A549 (cell line): Measurements from ENCODE around the gene TRAF4.

ENCODE experiments used
- CTCF ChIP-seq: fragments of >200 bp; sonication (Bioruptor Twin); formaldehyde crosslinking; IDR thresholded peaks from 3 replicates; pipeline ENCODE4 v1.5.1; 2016
- ESRRA ChIP-seq: fragments of 150-350 bp; IDR thresholded peaks from 2 replicates; pipeline ENCODE4 v1.6.1; 2014; ENCODE audit warnings: mild to moderate bottlenecking, low read length, borderline replicate concordance
- HMGXB4 ChIP-seq: fragments of 250-450 bp; sonication (Bioruptor Pico); IDR thresholded peaks from 2 replicates; pipeline ENCODE4 v1.5.0; 2021; ENCODE audit warnings: mild to moderate bottlenecking, moderate library complexity, borderline replicate concordance
- POLR2A ChIP-seq: IDR thresholded peaks from 2 replicates; pipeline ENCODE4 v1.6.1; 2012; ENCODE audit warnings: mild to moderate bottlenecking, low read length
- REST ChIP-seq: fragments of 200-600 bp; sonication (generic); IDR thresholded peaks from 2 replicates; pipeline ENCODE4 v1.6.1; 2016; ENCODE audit warnings: antibody characterized with exemption, mild to moderate bottlenecking, moderate library complexity
- RNF2 ChIP-seq: fragments of 200-600 bp; sonication (generic); IDR thresholded peaks from 2 replicates; pipeline ENCODE4 v1.6.1; 2016; ENCODE audit warnings: low read depth, mild to moderate bottlenecking, antibody characterized with exemption, moderate library complexity, borderline replicate concordance

GRCh38 chr17:28704219-28704858, 39.5 kb upstream of the TRAF4 start:
- TF ChIP-seq CTCF (no peak), POLR2A (no peak), REST (no peak), HMGXB4 (CRISPR knock-in tag) (no peak), RNF2 (no peak), ESRRA (no peak)
